Lower lobe of right lung (tissue), 2 donors: ENCODE data around the gene PRDX4. TPM values are rescaled to one million over a fixed set of nuclear protein-coding genes. Genes with fewer than 3 reads are reported as not detected.

Experiments used
- ATAC-seq, 2 donors: fragments of 200-7000 bp; cut with Tn5 transposase; one replicate each; pipeline ENCODE4 v1.9.1; 2020 to 2022; ENCODE audit warnings: mild to moderate bottlenecking in 2 of 2, moderate library complexity in 2 of 2
- DNase-seq: peaks from one replicate; pipeline ENCODE4 v3.0.0-alpha.2; 2020
- H3K27ac ChIP-seq: fragments of 200-600 bp; one replicate; pipeline ENCODE4 v1.8.0; 2022
- H3K27me3 ChIP-seq: fragments of 200-600 bp; one replicate; pipeline ENCODE4 v1.8.0; 2022; ENCODE audit warnings: low read depth
- H3K36me3 ChIP-seq: fragments of 200-600 bp; one replicate; pipeline ENCODE4 v1.8.0; 2022; ENCODE audit warnings: mild to moderate bottlenecking
- H3K4me1 ChIP-seq: fragments of 200-600 bp; one replicate; pipeline ENCODE4 v1.8.0; 2022
- H3K4me3 ChIP-seq: fragments of 200-600 bp; one replicate; pipeline ENCODE4 v1.8.0; 2022; ENCODE audit warnings: mild to moderate bottlenecking
- H3K9me3 ChIP-seq: fragments of 200-600 bp; one replicate; pipeline ENCODE4 v1.8.0; 2022
- CTCF ChIP-seq: fragments of 200-600 bp; IDR thresholded peaks from one replicate; pipeline ENCODE4 v1.8.0; 2022; ENCODE audit warnings: antibody characterized with exemption, mild to moderate bottlenecking
- intact Hi-C: fragments of 100-400 bp; cut with DNase I; formaldehyde crosslinking; loops from one replicate; pipeline ENCODE4 v1.11.0; 2022
- total RNA-seq: library from RNA; stranded (reverse); fragmentation: NEBNext Ultra II Directional; extraction: Animal tissue kit (Norgen Biotek cat#: 25700); gene quantifications from one replicate; pipeline ENCODE4 v1.2.1, GENCODE V29; 2021
- donor health status: DM: no; HTN: yes; CAD: no; lungs with severe emphysema.

Gene PRDX4
- total RNA-seq, 1 donor from 2014 or later = 39.7 TPM

DNA sequence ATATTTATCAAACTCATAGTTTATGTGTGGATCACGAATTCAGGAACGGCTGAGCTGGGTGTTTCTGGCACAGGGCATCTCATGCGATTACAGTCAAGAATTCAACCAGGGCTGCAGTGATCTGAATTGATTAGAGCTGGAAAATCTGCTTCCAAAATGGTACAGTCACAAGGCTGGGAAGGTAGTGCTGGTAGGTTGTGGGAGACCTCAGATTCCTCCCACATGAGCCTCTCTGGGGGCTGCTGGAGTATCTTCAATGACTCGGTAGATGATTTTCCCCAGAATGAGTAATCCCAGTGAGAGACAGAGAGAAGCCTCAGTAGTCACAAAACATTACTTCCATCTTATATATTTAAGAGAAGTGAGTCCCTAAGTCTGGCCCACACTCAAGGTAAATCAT is 36.2 kb upstream of the PRDX4 start:
- intact Hi-C loops = no loop called here
- Histone ChIP-seq H3K4me3 (no peak overlapping the region), H3K36me3 (no peaks in the 10 kb centered on the region), H3K4me1 (no peaks in the 10 kb centered on the region), H3K27ac (no peak overlapping the region), H3K27me3 (no peaks in the 10 kb centered on the region), H3K9me3 (no peaks in the 10 kb centered on the region)
- no peak for DNase-seq
- no peak for ATAC-seq
- no peak for TF ChIP-seq CTCF

DNA sequence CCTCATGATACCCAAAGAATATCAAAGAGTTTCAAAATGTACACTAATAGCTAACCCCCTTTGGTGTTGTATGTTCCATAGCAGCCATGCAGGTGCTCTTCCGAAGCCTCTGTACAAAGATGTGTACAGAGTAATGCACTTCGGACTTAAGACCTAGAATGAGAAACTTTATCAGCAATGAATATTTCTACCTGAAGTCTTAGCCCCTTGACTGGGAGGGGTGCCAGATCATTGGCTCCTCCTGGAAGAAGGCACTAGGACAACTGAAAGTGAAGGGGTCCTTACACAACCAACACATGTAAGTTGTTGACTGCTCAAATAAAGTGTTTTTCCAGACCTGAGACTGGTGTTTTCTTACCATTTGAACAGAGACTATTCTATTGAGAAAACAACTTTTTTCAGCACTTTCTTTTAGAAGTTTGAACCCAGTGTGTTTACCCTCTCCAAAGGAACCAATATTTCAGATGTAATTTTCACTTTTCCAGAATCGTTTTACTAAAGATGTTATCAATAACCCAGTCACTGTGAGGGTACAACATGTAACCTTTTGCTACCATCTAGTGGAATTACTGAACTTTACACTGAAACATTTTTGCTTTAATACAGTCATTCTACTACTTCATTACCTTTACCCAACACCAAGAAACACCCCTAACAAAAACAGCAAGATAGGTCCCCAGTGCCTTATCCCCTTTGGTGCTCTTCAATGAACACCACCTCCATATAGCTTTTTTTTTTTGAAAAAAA is 33.3 kb upstream of the PRDX4 start:
- H3K27me3 ChIP-seq = no peaks in the 10 kb centered on the region
- no peak for DNase-seq
- H3K36me3 ChIP-seq = no peaks in the 10 kb centered on the region
- TF ChIP-seq CTCF = no peak
- ATAC-seq = no peak
- intact Hi-C loops = no loop called here
- no peak overlapping the region for H3K4me3 ChIP-seq
- no peak overlapping the region for H3K27ac ChIP-seq
- H3K9me3 ChIP-seq = no peaks in the 10 kb centered on the region
- no peaks in the 10 kb centered on the region for H3K4me1 ChIP-seq

GRCh38 chrX:23637187-23637586 is 30.1 kb upstream of the PRDX4 start:
- no peak for ATAC-seq
- H3K36me3 ChIP-seq = no peaks in the 10 kb centered on the region
- no peak overlapping the region for H3K4me3 ChIP-seq
- H3K27me3 ChIP-seq = no peaks in the 10 kb centered on the region
- H3K9me3 ChIP-seq = no peaks in the 10 kb centered on the region
- H3K27ac ChIP-seq = no peak overlapping the region
- intact Hi-C loops = no loop called here
- H3K4me1 ChIP-seq = no peaks in the 10 kb centered on the region
- no peak for DNase-seq
- no peak for TF ChIP-seq CTCF

GRCh38 chrX:23643020-23643419 is 24.3 kb upstream of the PRDX4 start:
- intact Hi-C loops = no loop called here
- ATAC-seq (no peak), DNase-seq (no peak)
- H3K27me3 ChIP-seq = no peaks in the 10 kb centered on the region
- no peak overlapping the region for H3K27ac ChIP-seq
- no peak for TF ChIP-seq CTCF
- H3K4me3 ChIP-seq = no peak overlapping the region
- H3K4me1 ChIP-seq = no peaks in the 10 kb centered on the region
- H3K36me3 ChIP-seq = no peaks in the 10 kb centered on the region
- no peaks in the 10 kb centered on the region for H3K9me3 ChIP-seq

GRCh38 chrX:23644744-23645143 is 22.5 kb upstream of the PRDX4 start:
- no peaks in the 10 kb centered on the region for H3K9me3 ChIP-seq
- no peak for DNase-seq
- no peak overlapping the region for H3K27ac ChIP-seq
- ATAC-seq = no peak
- H3K27me3 ChIP-seq = no peaks in the 10 kb centered on the region
- intact Hi-C loops = no loop called here
- TF ChIP-seq CTCF = no peak
- no peaks in the 10 kb centered on the region for H3K36me3 ChIP-seq
- H3K4me1 ChIP-seq = no peaks in the 10 kb centered on the region
- H3K4me3 ChIP-seq = no peak overlapping the region
